ENCODE data around the gene TMPRSS6. TPM values are rescaled to one million over a fixed set of nuclear protein-coding genes. Genes with fewer than 3 reads are reported as not detected.

The TMPRSS6 gene
- total and polyA plus RNA-seq, 2 experiments from 2014 or later, result 0.05 TPM; not detected in 1

DNA sequence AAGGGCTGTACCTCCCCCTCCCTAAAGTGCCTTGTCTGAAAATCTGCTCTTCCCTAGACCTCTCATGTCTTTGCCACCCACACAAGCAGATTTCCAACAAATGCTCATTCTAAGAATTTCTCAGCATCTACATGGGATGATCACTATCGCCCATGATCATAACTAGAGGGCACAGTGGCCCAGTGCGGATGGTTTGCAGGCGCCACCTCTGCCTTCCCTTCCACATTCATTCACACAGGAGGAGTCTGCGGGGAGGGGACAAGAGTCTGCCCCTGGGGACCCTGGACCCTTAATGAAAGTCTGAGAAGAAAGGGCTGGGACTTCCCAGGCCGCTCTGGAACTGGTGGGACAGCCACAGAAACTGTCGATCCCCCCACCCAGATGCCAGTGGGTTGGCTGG is 29.1 kb downstream of the TMPRSS6 start:
- Histone ChIP-seq H4K20me1 (ENCODE audit: insufficient read depth) (no peaks in the 10 kb centered on the region), H3K36me3 (ENCODE audit: low read depth) (no peaks in the 10 kb centered on the region), H3K9me2 (ENCODE audit: insufficient read depth) (no peaks in the 10 kb centered on the region), H3K4me2 (ENCODE audit: unreplicated experiment) (no peak overlapping the region), H3K4me1 (ENCODE audit: insufficient read depth) (no peaks in the 10 kb centered on the region), H2AFZ (no peak overlapping the region), H3K27ac (no peak overlapping the region), H3K79me2 (ENCODE audit: insufficient read depth) (no peaks in the 10 kb centered on the region), H3K27me3 (replicated peaks; ENCODE audit: insufficient read depth) (peaks cover 14% of the 10 kb centered on the region), H3K4me3 (no peak overlapping the region), H3K9ac (no peak overlapping the region), H3F3A (ENCODE audit: insufficient read depth) (no peaks in the 10 kb centered on the region), H3K9me3 (ENCODE audit: low read depth) (no peaks in the 10 kb centered on the region)
- no peak for TF ChIP-seq EZH2 (IDR thresholded peaks at IDR 0.05; ENCODE audit: insufficient read depth, poor library complexity, severe bottlenecking)
- no peak for TF ChIP-seq EZH2phosphoT487 (IDR thresholded peaks at IDR 0.05; ENCODE audit: insufficient read depth, low read depth)
- WGBS, 2 experiments (ENCODE audit: low coverage in 1 of 2, low lambda C conversion rate in 2 of 2, missing lambda C conversion rate in 2 of 2), result 65 to 71% methylated on average over 6 of the region's 6 CpGs
- DNase-seq, result no peak
- in situ Hi-C loops (cut with MboI), result no loop called here

GRCh38 chr22:37079668-37080171 is 29.8 kb downstream of the TMPRSS6 start:
- H3K27ac ChIP-seq, result no peak overlapping the region
- WGBS, 2 experiments (ENCODE audit: low coverage in 1 of 2, low lambda C conversion rate in 2 of 2, missing lambda C conversion rate in 2 of 2), result 68 to 69% methylated on average over 15 of the region's 15 CpGs
- H4K20me1 ChIP-seq (ENCODE audit: insufficient read depth), result no peaks in the 10 kb centered on the region
- H2AFZ ChIP-seq, result no peak overlapping the region
- no peaks in the 10 kb centered on the region for H3K4me1 ChIP-seq (ENCODE audit: insufficient read depth)
- H3K4me3 ChIP-seq, result no peak overlapping the region
- no peak overlapping the region for H3K4me2 ChIP-seq (ENCODE audit: unreplicated experiment)
- no peaks in the 10 kb centered on the region for H3K79me2 ChIP-seq (ENCODE audit: insufficient read depth)
- peaks cover 16% of the 10 kb centered on the region for H3K27me3 ChIP-seq (replicated peaks; ENCODE audit: insufficient read depth)
- no peaks in the 10 kb centered on the region for H3K36me3 ChIP-seq (ENCODE audit: low read depth)
- H3F3A ChIP-seq (ENCODE audit: insufficient read depth), result no peaks in the 10 kb centered on the region
- H3K9me3 ChIP-seq (ENCODE audit: low read depth), result no peaks in the 10 kb centered on the region
- DNase-seq, result peak; percentile 59
- TF ChIP-seq EZH2phosphoT487 (IDR thresholded peaks at IDR 0.05; ENCODE audit: insufficient read depth, low read depth) (no peak), EZH2 (IDR thresholded peaks at IDR 0.05; ENCODE audit: insufficient read depth, poor library complexity, severe bottlenecking) (no peak)
- no peaks in the 10 kb centered on the region for H3K9me2 ChIP-seq (ENCODE audit: insufficient read depth)
- in situ Hi-C loops (cut with MboI), result no loop called here
- H3K9ac ChIP-seq, result no peak overlapping the region

- Histone ChIP-seq H3K36me3 (ENCODE audit: low read depth) (no peaks in the 10 kb centered on the region), H3K4me1 (ENCODE audit: insufficient read depth) (no peaks in the 10 kb centered on the region), H3K9me3 (ENCODE audit: low read depth) (no peaks in the 10 kb centered on the region), H3K79me2 (ENCODE audit: insufficient read depth) (no peaks in the 10 kb centered on the region), H3K9ac (no peak overlapping the region), H3K9me2 (ENCODE audit: insufficient read depth) (no peaks in the 10 kb centered on the region), H4K20me1 (ENCODE audit: insufficient read depth) (no peaks in the 10 kb centered on the region), H3K27ac (no peak overlapping the region), H3F3A (ENCODE audit: insufficient read depth) (no peaks in the 10 kb centered on the region), H3K4me2 (ENCODE audit: unreplicated experiment) (no peak overlapping the region), H3K27me3 (replicated peaks; ENCODE audit: insufficient read depth) (peaks cover 16% of the 10 kb centered on the region), H3K4me3 (no peak overlapping the region), H2AFZ (no peak overlapping the region)
- no peak for DNase-seq
- in situ Hi-C loops (cut with MboI), result no loop called here
- 26 to 29% methylated on average over 5 of the region's 5 CpGs for WGBS, 2 experiments (ENCODE audit: low coverage in 1 of 2, low lambda C conversion rate in 2 of 2, missing lambda C conversion rate in 2 of 2)
- TF ChIP-seq EZH2phosphoT487 (IDR thresholded peaks at IDR 0.05; ENCODE audit: insufficient read depth, low read depth) (no peak), EZH2 (IDR thresholded peaks at IDR 0.05; ENCODE audit: insufficient read depth, poor library complexity, severe bottlenecking) (no peak)
Observed at GRCh38 chr22:37079158-37079557, 30.4 kb downstream of the TMPRSS6 start.

DNA sequence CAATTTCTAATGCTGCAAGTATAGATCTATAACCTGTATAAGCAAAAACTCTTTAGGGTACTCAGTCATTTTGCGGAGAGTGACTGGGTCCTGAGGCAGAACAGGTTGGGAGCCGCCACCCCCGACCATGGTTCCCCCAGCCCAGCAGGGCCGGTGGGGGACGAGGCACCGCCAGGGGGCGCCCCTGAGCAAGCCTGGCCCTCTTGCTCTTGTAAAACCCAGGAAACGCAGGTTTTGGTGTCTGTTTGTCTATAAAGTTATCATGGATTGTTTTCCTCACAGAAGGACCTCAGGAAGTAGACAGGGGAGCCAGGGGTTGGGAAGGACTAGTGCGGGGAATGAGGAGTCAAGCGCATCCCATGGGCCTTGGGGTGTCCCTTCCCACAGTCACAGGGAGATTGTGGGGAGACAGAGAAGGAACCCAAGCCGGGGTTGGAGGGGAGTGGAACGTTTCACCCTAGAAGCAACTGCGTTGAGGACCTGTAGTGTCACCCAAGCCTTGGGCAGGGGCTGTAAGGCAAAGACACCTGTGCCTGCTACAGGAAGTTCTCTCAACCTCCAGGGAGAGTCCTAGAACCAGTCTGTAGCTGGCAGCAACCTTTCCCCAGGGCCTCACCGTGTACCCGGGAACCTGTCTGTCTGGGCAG is 31.6 kb downstream of the TMPRSS6 start:
- Histone ChIP-seq H2AFZ (no peak overlapping the region), H3K36me3 (ENCODE audit: low read depth) (no peaks in the 10 kb centered on the region), H3K9ac (no peak overlapping the region), H4K20me1 (ENCODE audit: insufficient read depth) (no peaks in the 10 kb centered on the region), H3K9me2 (ENCODE audit: insufficient read depth) (no peaks in the 10 kb centered on the region), H3K4me3 (no peak overlapping the region), H3F3A (ENCODE audit: insufficient read depth) (no peaks in the 10 kb centered on the region), H3K9me3 (ENCODE audit: low read depth) (no peaks in the 10 kb centered on the region), H3K79me2 (ENCODE audit: insufficient read depth) (no peaks in the 10 kb centered on the region), H3K27ac (no peak overlapping the region), H3K4me1 (ENCODE audit: insufficient read depth) (no peaks in the 10 kb centered on the region), H3K4me2 (ENCODE audit: unreplicated experiment) (no peak overlapping the region), H3K27me3 (replicated peaks; ENCODE audit: insufficient read depth) (peaks cover 16% of the 10 kb centered on the region; the same call in 1 of the 2 replicates)
- TF ChIP-seq EZH2 (IDR thresholded peaks at IDR 0.05; ENCODE audit: insufficient read depth, poor library complexity, severe bottlenecking), result no peak
- TF ChIP-seq EZH2phosphoT487 (IDR thresholded peaks at IDR 0.05; ENCODE audit: insufficient read depth, low read depth), result no peak
- peak; percentile 54 for DNase-seq
- WGBS, 2 experiments (ENCODE audit: low coverage in 1 of 2, low lambda C conversion rate in 2 of 2, missing lambda C conversion rate in 2 of 2), result 23 to 24% methylated on average over 15 of the region's 15 CpGs
- in situ Hi-C loops (cut with MboI), result no loop called here
